ENCODE data around the gene THRB. TPM values are rescaled to one million over a fixed set of nuclear protein-coding genes. Genes with fewer than 3 reads are reported as not detected.

Gene THRB
- total RNA-seq, 1 donor from 2014 or later: 19.7 TPM

DNA sequence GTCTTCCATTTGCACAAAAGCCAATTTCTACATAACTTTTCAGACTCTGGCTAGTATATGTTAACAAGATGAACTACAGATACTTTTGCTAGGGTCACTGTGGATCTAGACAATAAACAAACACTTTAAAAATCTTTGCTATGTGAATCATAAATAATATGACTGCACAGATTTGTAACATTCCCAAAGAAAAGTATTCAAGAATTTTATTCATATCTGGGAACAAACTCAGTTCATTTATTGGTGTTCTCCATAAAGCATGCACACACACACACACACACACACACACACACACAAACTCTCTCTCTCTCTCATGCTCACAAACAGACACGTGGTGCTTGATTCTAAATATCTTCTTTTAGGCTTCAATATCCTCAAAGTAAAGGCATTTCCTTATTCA is 18.8 kb upstream of the THRB start:
- Histone ChIP-seq H3K36me3 (no peaks in the 10 kb centered on the region), H3K9me3 (no peaks in the 10 kb centered on the region), H3K4me1 (no peaks in the 10 kb centered on the region), H3K27me3 (no peaks in the 10 kb centered on the region), H3K27ac (no peak overlapping the region), H3K4me3 (no peak overlapping the region)
- no peak for ATAC-seq
- no peak for DNase-seq
- TF ChIP-seq, protein P1, sequence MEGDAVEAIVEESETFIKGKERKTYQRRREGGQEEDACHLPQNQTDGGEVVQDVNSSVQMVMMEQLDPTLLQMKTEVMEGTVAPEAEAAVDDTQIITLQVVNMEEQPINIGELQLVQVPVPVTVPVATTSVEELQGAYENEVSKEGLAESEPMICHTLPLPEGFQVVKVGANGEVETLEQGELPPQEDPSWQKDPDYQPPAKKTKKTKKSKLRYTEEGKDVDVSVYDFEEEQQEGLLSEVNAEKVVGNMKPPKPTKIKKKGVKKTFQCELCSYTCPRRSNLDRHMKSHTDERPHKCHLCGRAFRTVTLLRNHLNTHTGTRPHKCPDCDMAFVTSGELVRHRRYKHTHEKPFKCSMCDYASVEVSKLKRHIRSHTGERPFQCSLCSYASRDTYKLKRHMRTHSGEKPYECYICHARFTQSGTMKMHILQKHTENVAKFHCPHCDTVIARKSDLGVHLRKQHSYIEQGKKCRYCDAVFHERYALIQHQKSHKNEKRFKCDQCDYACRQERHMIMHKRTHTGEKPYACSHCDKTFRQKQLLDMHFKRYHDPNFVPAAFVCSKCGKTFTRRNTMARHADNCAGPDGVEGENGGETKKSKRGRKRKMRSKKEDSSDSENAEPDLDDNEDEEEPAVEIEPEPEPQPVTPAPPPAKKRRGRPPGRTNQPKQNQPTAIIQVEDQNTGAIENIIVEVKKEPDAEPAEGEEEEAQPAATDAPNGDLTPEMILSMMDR (IDR thresholded peaks at IDR 0.05): no peak
- intact Hi-C loops (cut with DNase I): no loop called here

DNA sequence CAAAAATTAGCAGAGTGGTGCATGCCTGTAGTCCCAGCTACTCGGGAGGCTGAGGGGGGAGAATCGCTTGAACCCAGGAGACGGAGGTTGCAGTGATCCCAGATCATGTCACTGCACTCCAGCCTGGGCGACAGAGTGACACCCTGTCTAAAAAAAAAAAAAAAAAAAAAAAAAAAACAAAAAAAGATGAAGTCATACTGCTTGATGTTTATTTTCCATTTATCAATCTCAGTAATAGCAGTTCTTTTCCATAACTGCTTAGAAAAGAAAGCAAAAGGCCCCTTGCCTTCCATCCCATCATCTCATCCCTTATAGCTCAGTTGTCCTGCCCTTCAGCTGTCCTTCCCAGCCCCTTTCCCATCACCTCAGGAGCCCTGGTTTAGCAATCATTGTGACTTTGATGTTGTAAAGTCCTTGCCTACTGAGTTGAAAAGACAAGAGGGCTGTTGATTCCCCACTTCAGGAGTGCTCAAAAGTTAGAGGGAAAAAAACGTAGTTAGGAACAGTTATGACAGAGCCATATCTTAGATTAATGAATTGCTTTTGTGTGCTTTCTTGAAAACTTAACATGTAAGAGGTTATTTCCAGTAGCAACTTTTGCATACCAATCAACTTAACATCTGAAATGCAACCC is 18.0 kb upstream of the THRB start:
- Histone ChIP-seq H3K36me3 (no peaks in the 10 kb centered on the region), H3K27ac (no peak overlapping the region), H3K9me3 (no peaks in the 10 kb centered on the region), H3K4me1 (no peaks in the 10 kb centered on the region), H3K27me3 (no peaks in the 10 kb centered on the region), H3K4me3 (no peak overlapping the region)
- DNase-seq: no peak
- intact Hi-C loops (cut with DNase I): no loop called here
- peak; percentile 64 for ATAC-seq
- TF ChIP-seq, protein P1 (IDR thresholded peaks at IDR 0.05): no peak

DNA sequence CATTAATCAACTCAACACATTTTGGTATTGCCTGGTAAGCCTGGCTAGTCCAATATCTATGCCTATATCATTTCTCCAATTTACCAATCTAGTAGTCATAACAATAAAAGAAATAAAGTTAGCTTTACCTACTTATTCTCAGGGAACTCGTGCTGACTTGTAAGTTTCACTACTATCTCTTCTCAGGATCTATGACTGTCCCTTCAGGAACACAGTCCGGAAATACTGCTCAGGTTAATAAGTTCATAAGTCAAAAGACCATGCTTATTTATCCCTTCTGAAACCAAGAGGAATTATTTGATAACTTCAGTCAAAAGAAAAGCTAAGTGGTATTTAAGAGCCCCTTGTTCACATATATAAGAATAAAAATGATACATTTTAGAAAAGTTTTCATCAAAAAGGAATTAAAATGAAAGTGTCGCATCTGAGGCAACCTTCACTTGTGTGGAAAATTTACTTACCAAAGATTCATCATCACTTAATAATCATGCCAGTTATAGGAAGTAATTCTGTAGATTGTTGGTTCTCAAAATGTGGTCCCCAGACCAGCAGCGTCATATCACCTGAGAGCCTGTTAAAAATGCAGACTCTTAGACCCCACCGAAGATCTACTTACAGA is 15.5 kb upstream of the THRB start:
- no peak overlapping the region for H3K4me3 ChIP-seq
- H3K36me3 ChIP-seq: no peaks in the 10 kb centered on the region
- H3K9me3 ChIP-seq: no peaks in the 10 kb centered on the region
- H3K27ac ChIP-seq: no peak overlapping the region
- intact Hi-C loops (cut with DNase I): no loop called here
- ATAC-seq (no peak), DNase-seq (no peak)
- no peaks in the 10 kb centered on the region for H3K4me1 ChIP-seq
- no peaks in the 10 kb centered on the region for H3K27me3 ChIP-seq
- TF ChIP-seq, protein P1 (IDR thresholded peaks at IDR 0.05): no peak

DNA sequence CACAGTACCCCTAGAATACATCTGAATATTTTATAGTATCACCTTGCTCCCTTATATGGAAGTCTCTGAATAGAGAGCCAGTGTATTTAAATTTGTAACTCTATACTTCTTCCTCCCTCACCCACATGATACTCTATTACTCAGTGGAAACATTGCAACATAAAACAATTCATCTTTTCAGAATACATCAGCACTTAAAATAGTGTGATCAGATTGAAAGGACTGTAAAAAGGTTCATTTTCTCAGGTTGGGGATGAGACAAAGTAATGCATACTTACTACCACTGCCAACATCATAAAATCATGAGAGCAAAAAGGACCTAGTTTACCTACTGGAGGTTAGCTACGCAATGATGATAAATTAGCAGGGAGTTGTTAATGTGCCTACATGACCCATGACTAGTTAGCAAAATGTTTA is 13.8 kb upstream of the THRB start:
- Histone ChIP-seq H3K27ac (no peak overlapping the region), H3K9me3 (no peaks in the 10 kb centered on the region), H3K4me3 (no peak overlapping the region), H3K27me3 (no peaks in the 10 kb centered on the region), H3K36me3 (no peaks in the 10 kb centered on the region), H3K4me1 (no peaks in the 10 kb centered on the region)
- DNase-seq (no peak), ATAC-seq (peak; percentile 52)
- intact Hi-C loops (cut with DNase I): no loop called here
- TF ChIP-seq, protein P1 (IDR thresholded peaks at IDR 0.05): no peak

DNA sequence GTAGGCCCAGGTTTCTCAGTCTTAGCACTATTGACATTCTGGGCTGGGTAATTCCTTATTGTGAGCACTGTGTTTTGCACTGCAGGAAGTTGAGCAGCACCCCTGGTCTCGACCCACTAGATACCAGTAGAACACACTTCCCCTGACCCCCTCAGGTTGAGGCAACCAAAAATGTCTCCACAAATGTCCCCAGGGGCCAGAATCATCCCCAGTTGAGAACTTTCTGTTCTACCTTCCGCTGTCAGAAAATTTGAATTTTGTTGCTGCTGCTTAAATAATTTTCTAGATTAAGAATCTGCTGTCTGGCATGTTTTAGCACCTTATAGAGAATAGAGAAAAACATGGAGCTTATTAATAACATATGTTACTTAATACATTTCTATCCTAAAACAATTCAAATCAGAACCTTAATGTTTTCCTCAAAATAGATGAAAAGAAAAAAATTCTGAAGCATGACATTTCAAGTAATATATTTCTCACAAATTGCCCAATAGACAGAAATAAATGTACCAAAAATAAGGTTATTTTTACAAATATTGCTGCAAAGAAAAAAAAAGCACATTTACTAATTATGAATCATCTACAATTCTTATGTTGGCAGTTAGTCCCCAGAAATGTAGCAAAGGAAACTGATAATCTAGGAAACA is 13.2 kb upstream of the THRB start:
- DNase-seq: no peak
- Histone ChIP-seq H3K9me3 (no peaks in the 10 kb centered on the region), H3K27me3 (no peaks in the 10 kb centered on the region), H3K27ac (no peak overlapping the region), H3K4me3 (no peak overlapping the region), H3K4me1 (peaks cover 4% of the 10 kb centered on the region), H3K36me3 (no peaks in the 10 kb centered on the region)
- TF ChIP-seq, protein P1 (IDR thresholded peaks at IDR 0.05): no peak
- intact Hi-C loops (cut with DNase I): no loop called here
- ATAC-seq: no peak
